ENCODE data around the gene HABP2.

Gene HABP2

GRCh38 chr10:113555751-113556150, 2.9 kb downstream of the HABP2 start:
- DNase-seq (ENCODE audit: low read depth in 2 of 2, low spot score in 1 of 2), result no peak

GRCh38 chr10:113557424-113557862, 4.6 kb downstream of the HABP2 start:
- no peak for DNase-seq (ENCODE audit: low read depth in 2 of 2, low spot score in 1 of 2)

DNA sequence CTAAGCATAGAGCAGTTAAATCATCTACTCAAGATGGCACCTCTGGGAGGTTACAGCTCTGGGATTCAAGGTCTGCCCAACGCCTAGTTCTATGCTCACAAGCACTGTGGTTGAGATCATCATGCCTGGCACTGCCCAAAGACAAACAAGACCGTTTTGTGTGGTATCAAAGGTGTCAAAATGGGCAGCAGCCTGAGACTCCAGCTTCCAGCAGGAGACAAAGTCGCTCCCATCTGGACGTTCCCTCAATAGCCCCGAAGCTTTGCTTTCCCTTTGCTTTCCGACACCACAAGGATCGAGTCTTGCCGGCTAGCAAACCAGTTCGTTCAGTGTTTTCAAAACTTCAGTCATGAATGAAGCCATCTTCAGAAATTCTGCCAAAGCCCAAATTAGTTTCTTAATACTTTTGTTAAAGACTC, 5.1 kb downstream of the HABP2 start:
- DNase-seq (ENCODE audit: low read depth in 2 of 2, low spot score in 1 of 2), result no peak

GRCh38 chr10:113560071-113560470, 7.2 kb downstream of the HABP2 start:
- DNase-seq (ENCODE audit: low read depth in 2 of 2, low spot score in 1 of 2), result no peak

GRCh38 chr10:113561214-113561613, 8.4 kb downstream of the HABP2 start:
- no peak for DNase-seq (ENCODE audit: low read depth in 2 of 2, low spot score in 1 of 2)

- no peak for DNase-seq (ENCODE audit: low read depth in 2 of 2, low spot score in 1 of 2)
Measured at GRCh38 chr10:113562069-113562468, 9.2 kb downstream of the HABP2 start.

GRCh38 chr10:113562704-113563103, 9.9 kb downstream of the HABP2 start:
- no peak for DNase-seq (ENCODE audit: low read depth in 2 of 2, low spot score in 1 of 2)

DNA sequence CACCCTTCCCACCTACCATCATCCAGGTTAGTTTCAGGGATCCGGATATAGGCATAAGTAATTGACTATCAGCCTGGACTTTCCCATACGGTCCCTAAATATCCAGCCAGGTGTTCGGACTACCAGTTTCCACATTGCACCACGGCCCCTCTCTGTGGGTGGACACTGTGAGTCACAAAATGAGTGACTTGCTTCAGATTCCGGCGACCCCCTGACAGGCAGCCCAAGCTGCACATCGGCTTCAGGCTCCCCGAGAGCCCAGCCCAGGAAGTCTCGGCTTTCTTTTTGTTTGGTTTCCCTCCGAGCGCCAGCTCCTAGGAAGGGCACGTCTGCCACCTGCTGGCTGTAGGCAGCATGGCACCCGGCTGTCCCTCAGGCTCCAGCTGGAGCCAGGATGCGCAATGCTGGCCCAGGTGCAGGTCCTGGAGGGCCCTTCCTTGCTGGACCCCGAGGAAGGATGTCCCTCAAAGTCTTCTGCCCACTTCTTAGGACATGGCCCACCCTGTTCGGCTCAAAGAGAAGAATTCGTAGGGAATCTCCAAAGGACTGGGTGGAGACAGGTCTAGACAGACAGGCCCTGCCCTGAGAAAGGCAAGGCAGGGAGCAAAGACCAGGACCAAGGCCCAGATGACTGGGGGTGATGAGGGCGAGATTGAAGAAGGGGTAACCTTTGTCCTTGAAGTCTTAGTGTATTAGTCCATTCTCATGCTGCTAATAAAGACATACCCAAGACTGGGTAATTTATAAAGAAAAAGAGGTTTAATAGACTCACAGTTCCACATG, 10.6 kb downstream of the HABP2 start:
- DNase-seq (ENCODE audit: low read depth in 2 of 2, low spot score in 1 of 2), result peak; percentile 8 to 27

GRCh38 chr10:113565364-113565763, 12.5 kb downstream of the HABP2 start:
- DNase-seq (ENCODE audit: low read depth in 2 of 2, low spot score in 1 of 2), result no peak

DNA sequence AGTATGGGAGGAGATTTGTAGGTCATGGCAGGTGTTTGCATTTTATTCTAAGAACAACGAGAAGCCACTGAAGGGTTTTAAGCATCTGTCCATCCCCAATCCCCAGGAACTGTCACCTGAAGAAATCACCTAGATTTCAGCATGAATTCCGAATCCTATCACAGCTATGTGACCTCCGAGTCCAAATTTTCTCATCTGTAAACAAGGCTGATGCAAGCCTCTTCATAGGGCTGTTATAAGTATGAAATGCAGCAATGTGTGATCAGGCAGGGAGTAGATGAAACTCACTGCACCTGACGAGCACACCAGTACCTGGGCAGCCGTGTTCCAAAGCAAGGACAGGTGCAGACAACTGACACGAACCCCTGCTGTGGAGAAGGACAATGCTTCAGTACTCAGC, 14.0 kb downstream of the HABP2 start:
- no peak for DNase-seq (ENCODE audit: low read depth in 2 of 2, low spot score in 1 of 2)

- DNase-seq (ENCODE audit: low read depth in 2 of 2, low spot score in 1 of 2), result no peak
Measured at GRCh38 chr10:113569576-113569975, 16.7 kb downstream of the HABP2 start.

DNA sequence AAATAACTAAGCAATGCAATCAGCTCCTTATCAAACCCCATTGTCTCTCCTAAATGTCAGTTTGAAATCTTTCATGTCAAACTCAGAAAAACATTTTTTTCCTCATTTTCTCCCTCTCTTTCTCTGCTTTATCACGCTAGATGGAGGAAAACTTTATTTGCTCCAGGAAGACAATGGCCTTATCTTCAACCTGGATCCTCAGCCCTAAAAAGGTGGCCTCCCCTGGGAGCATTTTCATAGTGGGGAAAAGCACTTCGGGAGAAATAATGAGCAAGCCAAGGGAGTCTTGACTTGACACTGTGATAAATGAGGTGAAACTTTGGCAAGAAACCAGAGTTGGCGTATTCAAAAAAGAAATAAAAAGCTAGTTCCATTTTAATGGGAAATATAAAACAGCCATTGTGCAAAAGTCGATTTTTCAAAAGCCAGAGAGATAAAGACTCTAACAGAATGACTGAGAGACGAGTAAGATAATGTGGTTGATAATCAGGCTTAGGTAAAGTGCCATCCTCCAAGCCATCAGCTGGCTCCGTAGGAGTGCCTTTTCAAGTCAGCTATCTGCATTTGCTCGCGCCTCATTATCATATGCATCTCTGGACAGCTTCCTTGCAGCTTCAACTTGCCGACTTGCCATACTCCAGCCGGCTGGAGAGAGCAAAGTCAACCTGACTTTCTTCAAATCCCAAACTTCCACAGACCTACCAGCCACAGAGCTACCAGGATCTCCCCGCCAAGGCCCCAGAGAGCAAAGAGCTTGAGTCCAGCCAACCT, 19.9 kb downstream of the HABP2 start:
- no peak for DNase-seq (ENCODE audit: low read depth in 2 of 2, low spot score in 1 of 2)

DNA sequence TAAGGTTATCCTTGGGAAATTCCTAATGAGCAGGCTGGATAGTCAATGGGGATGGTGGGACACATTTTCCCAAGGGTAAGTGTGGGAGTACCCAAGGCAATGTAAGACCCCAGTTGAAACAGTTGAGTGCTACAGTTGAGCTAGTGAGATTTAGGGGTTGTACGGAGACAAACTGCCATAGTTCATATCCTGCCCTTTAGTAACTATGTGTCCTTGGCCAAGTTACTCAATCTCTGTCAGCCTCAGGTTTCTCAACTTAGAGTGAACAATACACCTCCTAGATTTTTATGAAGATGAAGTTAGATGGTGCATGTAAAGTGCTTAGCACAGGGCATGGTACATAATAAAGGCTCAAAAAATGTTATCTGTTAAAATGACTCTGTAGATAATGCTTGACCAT, 20.5 kb downstream of the HABP2 start:
- no peak for DNase-seq (ENCODE audit: low read depth in 2 of 2, low spot score in 1 of 2)

- no peak for DNase-seq (ENCODE audit: low read depth in 2 of 2, low spot score in 1 of 2)
Measured at GRCh38 chr10:113576852-113577251, 24.0 kb downstream of the HABP2 start.

- no peak for DNase-seq (ENCODE audit: low read depth in 2 of 2, low spot score in 1 of 2)
Measured at GRCh38 chr10:113578773-113579172, 25.9 kb downstream of the HABP2 start.

- no peak for DNase-seq (ENCODE audit: low read depth in 2 of 2, low spot score in 1 of 2)
Measured at GRCh38 chr10:113581092-113581491, 28.2 kb downstream of the HABP2 start.

GRCh38 chr10:113583571-113583970, 30.7 kb downstream of the HABP2 start:
- no peak for DNase-seq (ENCODE audit: low read depth in 2 of 2, low spot score in 1 of 2)

- no peak for DNase-seq (ENCODE audit: low read depth in 2 of 2, low spot score in 1 of 2)
Measured at GRCh38 chr10:113585949-113586348, 33.1 kb downstream of the HABP2 start.

- DNase-seq (ENCODE audit: low read depth in 2 of 2, low spot score in 1 of 2), result no peak
Measured at GRCh38 chr10:113589201-113589770, 36.4 kb downstream of the HABP2 start.

DNA sequence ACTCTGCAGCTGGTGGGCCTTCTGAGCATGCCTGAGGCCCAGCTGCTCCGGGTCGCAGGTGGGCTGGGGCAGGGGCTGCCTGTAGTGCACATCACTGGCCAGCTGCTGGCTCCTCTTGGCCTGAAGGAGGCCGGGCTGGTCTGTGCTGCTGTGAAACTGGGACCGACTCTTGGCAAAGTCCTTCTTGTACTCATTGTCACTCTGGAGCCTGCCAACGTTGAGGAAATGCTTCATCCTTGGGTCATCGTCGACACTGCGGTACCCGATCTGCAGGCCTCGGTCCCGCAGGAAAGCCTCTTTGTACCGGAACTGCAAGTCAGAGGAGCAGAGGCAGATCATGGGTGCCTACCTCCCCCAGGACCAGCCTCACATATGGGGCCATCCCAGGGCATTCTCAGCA, 37.7 kb downstream of the HABP2 start:
- DNase-seq (ENCODE audit: low read depth in 2 of 2, low spot score in 1 of 2), result no peak

DNA sequence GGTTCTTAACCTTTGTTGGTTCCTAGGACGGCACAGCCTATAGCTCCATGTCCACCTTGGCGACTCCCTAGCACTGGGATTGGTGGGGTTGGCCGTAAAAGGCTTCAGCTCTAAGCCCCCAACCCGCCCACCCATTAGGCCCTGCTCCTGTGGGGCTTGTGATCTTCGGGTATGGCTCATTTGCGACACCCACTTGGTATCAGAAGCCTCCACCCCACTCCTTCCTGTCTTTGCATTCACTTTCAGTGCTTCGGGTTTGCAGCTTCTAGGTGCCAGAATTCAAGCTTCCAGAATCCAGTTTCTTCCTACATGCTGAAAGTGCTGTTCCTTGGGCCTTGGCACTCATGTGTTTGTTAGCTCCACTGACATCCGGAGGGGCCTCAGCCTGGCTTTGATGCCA, 39.5 kb downstream of the HABP2 start:
- no peak for DNase-seq (ENCODE audit: low read depth in 2 of 2, low spot score in 1 of 2)

- DNase-seq (ENCODE audit: low read depth in 2 of 2, low spot score in 1 of 2), result no peak
Measured at GRCh38 chr10:113594652-113595051, 41.8 kb downstream of the HABP2 start.
